Measurements from ENCODE around the gene MALL. TPM values are rescaled to one million over a fixed set of nuclear protein-coding genes. Genes with fewer than 3 reads are reported as not detected.

MALL gene
- total and polyA plus RNA-seq, 2 of the 13 experiments (the other 11 are each of a cell fraction or from before 2014, with no cell fraction given), result not detected

DNA sequence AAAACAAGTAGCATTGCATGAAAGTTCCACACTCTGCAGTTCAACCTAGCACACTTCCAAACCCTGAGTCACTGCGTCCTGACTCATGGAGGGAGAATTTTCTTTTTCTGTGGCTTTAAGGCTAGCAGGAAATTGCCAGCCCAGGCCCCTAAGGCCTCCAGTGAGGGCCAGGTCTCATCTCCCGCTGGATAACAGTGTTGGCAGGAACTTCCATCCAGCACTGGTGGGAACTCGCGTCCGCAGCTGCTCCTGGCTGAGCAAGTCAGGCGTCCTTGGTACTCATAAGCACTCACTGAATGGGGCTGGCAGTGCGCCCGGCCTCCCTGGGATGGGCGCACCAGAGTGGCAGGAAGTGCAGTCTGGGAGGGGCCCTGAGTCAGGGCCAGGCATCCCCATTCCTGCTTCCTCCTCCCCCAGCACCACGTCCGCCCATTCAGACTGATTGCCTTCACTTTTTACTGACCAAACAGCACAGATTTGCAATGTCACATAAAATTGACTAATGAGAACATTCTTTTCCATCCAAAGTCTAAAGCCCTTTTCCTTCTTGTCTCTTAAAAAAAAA is 14.3 kb downstream of the MALL start (continued):
- TF ChIP-seq GATAD1 (CRISPR knock-in tag; IDR thresholded peaks at IDR 0.05) (peak; percentile 17; the same call in 1 of the 2 replicates), MTF2 (CRISPR knock-in tag; IDR thresholded peaks at IDR 0.05; ENCODE audit: borderline replicate concordance) (0 out of 2 replicates have a peak, but pooled peaks have one; percentile 55), ZFP37 (CRISPR knock-in tag; IDR thresholded peaks at IDR 0.05; ENCODE audit: borderline replicate concordance) (no peak), ZNF615 (CRISPR knock-in tag; IDR thresholded peaks at IDR 0.05; ENCODE audit: borderline replicate concordance) (no peak), ZNF563 (CRISPR knock-in tag; IDR thresholded peaks at IDR 0.05) (no peak), RXRA (CRISPR knock-in tag; IDR thresholded peaks at IDR 0.05) (0 out of 2 replicates have a peak, but pooled peaks have one; percentile 39), STAT5B (CRISPR knock-in tag; IDR thresholded peaks at IDR 0.05) (no peak), ZMYM4 (CRISPR knock-in tag; IDR thresholded peaks at IDR 0.05) (peak; percentile 34; the same call in 1 of the 2 replicates), MXI1 (IDR thresholded peaks at IDR 0.05; ENCODE audit: borderline replicate concordance, low read depth, low read length) (no peak), ZNF282 (IDR thresholded peaks at IDR 0.05; ENCODE audit: partially characterized antibody) (no peak), ZBTB38 (CRISPR knock-in tag; IDR thresholded peaks at IDR 0.05) (no peak), JUN (CRISPR knock-in tag; IDR thresholded peaks at IDR 0.05) (no peak), HNRNPK (IDR thresholded peaks at IDR 0.05; ENCODE audit: low read depth, low read length, poor library complexity, severe bottlenecking) (no peak), ZNF253 (CRISPR knock-in tag; IDR thresholded peaks at IDR 0.05; ENCODE audit: borderline replicate concordance) (no peak), SALL2 (CRISPR knock-in tag; IDR thresholded peaks at IDR 0.05) (no peak), ESRRA (CRISPR knock-in tag; IDR thresholded peaks at IDR 0.05; ENCODE audit: low read depth) (no peak), DMAP1 (CRISPR knock-in tag; IDR thresholded peaks at IDR 0.05) (peak; percentile 24; the same call in 1 of the 2 replicates), ZNF205 (CRISPR knock-in tag; IDR thresholded peaks at IDR 0.05) (no peak), KDM5B (CRISPR knock-in tag; IDR thresholded peaks at IDR 0.05; ENCODE audit: borderline replicate concordance) (no peak), NFKBIZ (CRISPR knock-in tag; IDR thresholded peaks at IDR 0.05) (no peak), FOXA3 (CRISPR knock-in tag; IDR thresholded peaks at IDR 0.05) (0 out of 2 replicates have a peak, but pooled peaks have one; percentile 8), GPN1 (CRISPR knock-in tag; IDR thresholded peaks at IDR 0.05; ENCODE audit: borderline replicate concordance) (no peak), ZNF234 (CRISPR knock-in tag; conservative IDR thresholded peaks at IDR 0.05) (no peak), ZMYM3 (CRISPR knock-in tag; IDR thresholded peaks at IDR 0.05) (no peak), MEIS2 (CRISPR knock-in tag; IDR thresholded peaks at IDR 0.05) (no peak), PAF1 (CRISPR knock-in tag; IDR thresholded peaks at IDR 0.05) (no peak)
- TF ChIP-seq, protein P1, sequence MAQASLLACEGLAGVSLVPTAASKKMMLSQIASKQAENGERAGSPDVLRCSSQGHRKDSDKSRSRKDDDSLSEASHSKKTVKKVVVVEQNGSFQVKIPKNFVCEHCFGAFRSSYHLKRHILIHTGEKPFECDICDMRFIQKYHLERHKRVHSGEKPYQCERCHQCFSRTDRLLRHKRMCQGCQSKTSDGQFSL (CRISPR knock-in tag; IDR thresholded peaks at IDR 0.05), result no peak
- TF ChIP-seq, protein P2, sequence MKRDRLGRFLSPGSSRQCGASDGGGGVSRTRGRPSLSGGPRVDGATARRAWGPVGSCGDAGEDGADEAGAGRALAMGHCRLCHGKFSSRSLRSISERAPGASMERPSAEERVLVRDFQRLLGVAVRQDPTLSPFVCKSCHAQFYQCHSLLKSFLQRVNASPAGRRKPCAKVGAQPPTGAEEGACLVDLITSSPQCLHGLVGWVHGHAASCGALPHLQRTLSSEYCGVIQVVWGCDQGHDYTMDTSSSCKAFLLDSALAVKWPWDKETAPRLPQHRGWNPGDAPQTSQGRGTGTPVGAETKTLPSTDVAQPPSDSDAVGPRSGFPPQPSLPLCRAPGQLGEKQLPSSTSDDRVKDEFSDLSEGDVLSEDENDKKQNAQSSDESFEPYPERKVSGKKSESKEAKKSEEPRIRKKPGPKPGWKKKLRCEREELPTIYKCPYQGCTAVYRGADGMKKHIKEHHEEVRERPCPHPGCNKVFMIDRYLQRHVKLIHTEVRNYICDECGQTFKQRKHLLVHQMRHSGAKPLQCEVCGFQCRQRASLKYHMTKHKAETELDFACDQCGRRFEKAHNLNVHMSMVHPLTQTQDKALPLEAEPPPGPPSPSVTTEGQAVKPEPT (CRISPR knock-in tag; IDR thresholded peaks at IDR 0.05; ENCODE audit: low read depth), result no peak
- TF ChIP-seq, protein P3, sequence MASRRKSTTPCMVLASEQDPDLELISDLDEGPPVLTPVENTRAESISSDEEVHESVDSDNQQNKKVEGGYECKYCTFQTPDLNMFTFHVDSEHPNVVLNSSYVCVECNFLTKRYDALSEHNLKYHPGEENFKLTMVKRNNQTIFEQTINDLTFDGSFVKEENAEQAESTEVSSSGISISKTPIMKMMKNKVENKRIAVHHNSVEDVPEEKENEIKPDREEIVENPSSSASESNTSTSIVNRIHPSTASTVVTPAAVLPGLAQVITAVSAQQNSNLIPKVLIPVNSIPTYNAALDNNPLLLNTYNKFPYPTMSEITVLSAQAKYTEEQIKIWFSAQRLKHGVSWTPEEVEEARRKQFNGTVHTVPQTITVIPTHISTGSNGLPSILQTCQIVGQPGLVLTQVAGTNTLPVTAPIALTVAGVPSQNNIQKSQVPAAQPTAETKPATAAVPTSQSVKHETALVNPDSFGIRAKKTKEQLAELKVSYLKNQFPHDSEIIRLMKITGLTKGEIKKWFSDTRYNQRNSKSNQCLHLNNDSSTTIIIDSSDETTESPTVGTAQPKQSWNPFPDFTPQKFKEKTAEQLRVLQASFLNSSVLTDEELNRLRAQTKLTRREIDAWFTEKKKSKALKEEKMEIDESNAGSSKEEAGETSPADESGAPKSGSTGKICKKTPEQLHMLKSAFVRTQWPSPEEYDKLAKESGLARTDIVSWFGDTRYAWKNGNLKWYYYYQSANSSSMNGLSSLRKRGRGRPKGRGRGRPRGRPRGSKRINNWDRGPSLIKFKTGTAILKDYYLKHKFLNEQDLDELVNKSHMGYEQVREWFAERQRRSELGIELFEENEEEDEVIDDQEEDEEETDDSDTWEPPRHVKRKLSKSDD (CRISPR knock-in tag; IDR thresholded peaks at IDR 0.05; ENCODE audit: low read depth), result no peak
